Hindlimb muscle (tissue), 1 donor: ENCODE results near the gene KRTAP13-2. TPM values are rescaled to one million over a fixed set of nuclear protein-coding genes. Genes with fewer than 3 reads are reported as not detected.

ENCODE experiments used
- polyA plus RNA-seq: library from polyadenylated mRNA; unstranded; fragments of 120-200 nt; gene quantifications from one replicate; pipeline ENCODE4 v1.2.1, GENCODE V29; 2013; ENCODE audit not compliant: insufficient read length

The KRTAP13-2 gene
- polyA plus RNA-seq, 1 donor: not detected

Other genes starting within 250 kb of the KRTAP13-2 start
- gene CLDN17, start 205.5 kb downstream of the KRTAP13-2 start, polyA plus RNA-seq: not detected
- not detected for gene CLDN8, start 156.2 kb downstream of the KRTAP13-2 start, polyA plus RNA-seq
- not detected for gene KRTAP24-1, start 89.3 kb downstream of the KRTAP13-2 start, polyA plus RNA-seq
- not detected for gene KRTAP25-1, start 82.8 kb downstream of the KRTAP13-2 start, polyA plus RNA-seq
- not detected for gene KRTAP26-1, start 52.0 kb downstream of the KRTAP13-2 start, polyA plus RNA-seq
- gene KRTAP27-1, start 34.6 kb downstream of the KRTAP13-2 start, polyA plus RNA-seq: not detected
- gene KRTAP23-1, start 23.7 kb downstream of the KRTAP13-2 start, polyA plus RNA-seq: not detected
- gene KRTAP13-1, start 23.8 kb upstream of the KRTAP13-2 start, polyA plus RNA-seq: not detected
- gene KRTAP13-3, start 53.7 kb upstream of the KRTAP13-2 start, polyA plus RNA-seq: not detected
- gene KRTAP13-4, start 57.9 kb upstream of the KRTAP13-2 start, polyA plus RNA-seq: not detected
- gene KRTAP15-1, start 68.0 kb upstream of the KRTAP13-2 start, polyA plus RNA-seq: not detected
- not detected for gene KRTAP19-1, start 108.1 kb upstream of the KRTAP13-2 start, polyA plus RNA-seq
- gene KRTAP19-2, start 115.2 kb upstream of the KRTAP13-2 start, polyA plus RNA-seq: not detected
- not detected for gene KRTAP19-3, start 119.7 kb upstream of the KRTAP13-2 start, polyA plus RNA-seq
- not detected for gene KRTAP19-4, start 124.9 kb upstream of the KRTAP13-2 start, polyA plus RNA-seq
- gene KRTAP19-5, start 129.9 kb upstream of the KRTAP13-2 start, polyA plus RNA-seq: not detected
- not detected for gene KRTAP19-6, start 169.6 kb upstream of the KRTAP13-2 start, polyA plus RNA-seq
- not detected for gene KRTAP19-7, start 189.0 kb upstream of the KRTAP13-2 start, polyA plus RNA-seq
- not detected for gene KRTAP22-2, start 218.1 kb upstream of the KRTAP13-2 start, polyA plus RNA-seq
- gene KRTAP6-3, start 220.2 kb upstream of the KRTAP13-2 start, polyA plus RNA-seq: not detected
- not detected for gene KRTAP6-2, start 226.6 kb upstream of the KRTAP13-2 start, polyA plus RNA-seq
- gene KRTAP22-1, start 228.8 kb upstream of the KRTAP13-2 start, polyA plus RNA-seq: not detected
- gene KRTAP6-1, start 241.7 kb upstream of the KRTAP13-2 start, polyA plus RNA-seq: not detected
- not detected for gene KRTAP20-1, start 244.2 kb upstream of the KRTAP13-2 start, polyA plus RNA-seq
- gene KRTAP20-4, start 248.4 kb upstream of the KRTAP13-2 start, polyA plus RNA-seq: not detected